Ovary (tissue), 9 donors: Measurements from ENCODE around the gene SLC25A5. TPM values are rescaled to one million over a fixed set of nuclear protein-coding genes. Genes with fewer than 3 reads are reported as not detected.
"Not testable (repeated sequence)": the region's sequence is repeated elsewhere in the genome, so short reads cannot be mapped to it uniquely, and the experiment has no call there.

Experiments
- DNase-seq, 5 donors: peaks; one replicate each; pipeline ENCODE4 v3.0.0-alpha.2; 2019 to 2020
- H3K27ac ChIP-seq, 2 donors: fragments of 200-600 bp; one replicate each; pipeline versions ENCODE4 v1.5.1 to v1.8.0; 2019 to 2022
- H3K27me3 ChIP-seq: fragments of 200-600 bp; one replicate; pipeline ENCODE4 v1.8.0; 2022
- H3K36me3 ChIP-seq: fragments of 200-600 bp; sonication (generic); one replicate; pipeline ENCODE4 v1.5.1; 2019
- H3K4me1 ChIP-seq: one replicate; pipeline ENCODE4 v1.8.1; 2013; ENCODE audit warnings: mild to moderate bottlenecking, moderate library complexity; ENCODE audit not compliant: insufficient read depth
- H3K4me3 ChIP-seq: fragments of 200-600 bp; sonication (generic); one replicate; pipeline ENCODE4 v1.5.1; 2017
- H3K9me3 ChIP-seq, 2 donors: fragments of 200-600 bp in 1 of 2; sonication (generic) in 1 of 2; one replicate each; pipeline versions ENCODE4 v1.5.1 to v1.8.1; 2013 to 2019; ENCODE audit warnings: mild to moderate bottlenecking in 1 of 2, moderate library complexity in 1 of 2
- CTCF ChIP-seq, 3 donors: fragments of 450-650 bp in 2 of 3; fragments of 200-600 bp in 1 of 3; IDR thresholded peaks; one replicate each; pipeline versions ENCODE4 v1.5.1 to v1.8.0; 2016 to 2022; ENCODE audit warnings: antibody characterized with exemption in 3 of 3, mild to moderate bottlenecking in 1 of 3
- EP300 ChIP-seq: sonication (generic); formaldehyde crosslinking; IDR thresholded peaks from one replicate; pipeline ENCODE4 v1.6.1; 2017; ENCODE audit warnings: antibody characterized with exemption
- POLR2A ChIP-seq: fragments of 450-650 bp; IDR thresholded peaks from one replicate; pipeline ENCODE4 v1.6.1; 2017; ENCODE audit warnings: antibody characterized with exemption, mild to moderate bottlenecking, moderate library complexity
- WGBS, 3 donors: extraction: QIAGEN DNeasy Blood & Tissue Kit in 1 of 3; methylation state at CpG; one replicate each; pipeline versions ENCODE4 v1.1.5 to v1.1.7; 2013 to 2017; 5-methylcytosine and 5-hydroxymethylcytosine counted together
- intact Hi-C, 4 donors: fragments of 100-400 bp; cut with DNase I; formaldehyde crosslinking; loops; one replicate each; pipeline versions ENCODE4 v1.11.0 to v1.15.1; 2022 to 2023
- polyA plus RNA-seq, 2 donors: library from polyadenylated mRNA; stranded (reverse); fragments of 200-250 nt in 1 of 2; fragments of 350-450 nt in 1 of 2; fragmentation: Illumina TruSeq in 1 of 2; extraction: RNeasy Lipid Tissue Mini Kit (QIAGEN cat#74804) in 1 of 2; gene quantifications; one replicate each; pipeline ENCODE4 v1.2.3, GENCODE V29; 2013 to 2014
- total RNA-seq, 7 donors: library from RNA; depleted of rRNA in 2 of 7; stranded (reverse); fragments of >200 nt in 2 of 7; fragmentation: NEBNext Ultra II Directional in 3 of 7; extraction: Animal tissue kit (Norgen Biotek cat#: 25700) in 3 of 7; gene quantifications; one replicate each; pipeline versions ENCODE4 v1.1.0 to v1.2.4, GENCODE V29; 2016 to 2023
- donor health status: DM: no; HTN: no; CAD: no; lungs with moderate emphysema.
- donor health status: DM: no; HTN: no; CAD: no.
- donor health status: Bipolar disorder and iron deficiency.
- donor health status: DM: yes; HTN: yes; CAD: no.
- donor health status: DM: no; HTN: no; CAD: no.
- donor health status: DM: yes; HTN: yes; CAD: no.

SLC25A5 gene
- total and polyA plus RNA-seq, 9 donors, result 97.2 to 214 (median 147) TPM

- intact Hi-C loops, result no loop called here
- WGBS, 3 donors, result 80 to 83% (median 80%) methylated on average over 13 of the region's 13 CpGs
- H3K27ac ChIP-seq, result no peak overlapping the region
- TF ChIP-seq POLR2A (no peak), EP300 (no peak), CTCF (IDR thresholded peaks at IDR 0.05) (no peak)
- no peak for DNase-seq
- H3K4me1 ChIP-seq, result no peaks in the 10 kb centered on the region
- no peaks in the 10 kb centered on the region for H3K27me3 ChIP-seq
- no peaks in the 10 kb centered on the region for H3K9me3 ChIP-seq
- no peaks in the 10 kb centered on the region for H3K36me3 ChIP-seq
- no peak overlapping the region for H3K4me3 ChIP-seq
Measured at GRCh38 chrX:119489212-119490074, 21.2 kb downstream of the SLC25A5 start.

- intact Hi-C loops, result no loop called here
- DNase-seq, result no peak
Measured at GRCh38 chrX:119492463-119492862, 24.2 kb downstream of the SLC25A5 start.

GRCh38 chrX:119493851-119494495 is 25.7 kb downstream of the SLC25A5 start:
- H3K4me3 ChIP-seq, H3K27ac ChIP-seq, H3K9me3 ChIP-seq, H3K27me3 ChIP-seq, H3K36me3 ChIP-seq, intact Hi-C loops, H3K4me1 ChIP-seq, DNase-seq: not testable (repeated sequence)
- WGBS, 3 donors, result 76 to 87% (median 84%) methylated on average over 10 of the region's 10 CpGs

More at GRCh38 chrX:119492463-119492862, 24.2 kb downstream of the SLC25A5 start:
- no peaks in the 10 kb centered on the region for H3K36me3 ChIP-seq
- WGBS, 3 donors, result 54 to 82% (median 82%) methylated on average over 2 of the region's 2 CpGs
- H3K4me3 ChIP-seq, result no peak overlapping the region
- no peak overlapping the region for H3K27ac ChIP-seq
- no peaks in the 10 kb centered on the region for H3K4me1 ChIP-seq
- H3K27me3 ChIP-seq, result no peaks in the 10 kb centered on the region
- no peaks in the 10 kb centered on the region for H3K9me3 ChIP-seq
- TF ChIP-seq EP300 (no peak), CTCF (IDR thresholded peaks at IDR 0.05) (no peak), POLR2A (no peak)

- Histone ChIP-seq H3K4me1 (no peaks in the 10 kb centered on the region), H3K36me3 (no peaks in the 10 kb centered on the region), H3K9me3 (no peaks in the 10 kb centered on the region), H3K4me3 (no peak overlapping the region), H3K27ac (no peak overlapping the region), H3K27me3 (no peaks in the 10 kb centered on the region)
- no peak for DNase-seq
- TF ChIP-seq POLR2A, result no peak
- TF ChIP-seq CTCF (IDR thresholded peaks at IDR 0.05), result no peak
- TF ChIP-seq EP300, result no peak
- intact Hi-C loops, result no loop called here
- 65 to 71% (median 71%) methylated on average over 10 of the region's 10 CpGs for WGBS, 3 donors
Measured at GRCh38 chrX:119495734-119496726, 27.8 kb downstream of the SLC25A5 start.
